ENCODE measurements around the gene EML4. TPM values are rescaled to one million over a fixed set of nuclear protein-coding genes. Genes with fewer than 3 reads are reported as not detected.

The EML4 gene
- polyA plus RNA-seq, 1 of the 3 experiments (the other 2 are of a cell fraction) = 35.0 TPM

DNA sequence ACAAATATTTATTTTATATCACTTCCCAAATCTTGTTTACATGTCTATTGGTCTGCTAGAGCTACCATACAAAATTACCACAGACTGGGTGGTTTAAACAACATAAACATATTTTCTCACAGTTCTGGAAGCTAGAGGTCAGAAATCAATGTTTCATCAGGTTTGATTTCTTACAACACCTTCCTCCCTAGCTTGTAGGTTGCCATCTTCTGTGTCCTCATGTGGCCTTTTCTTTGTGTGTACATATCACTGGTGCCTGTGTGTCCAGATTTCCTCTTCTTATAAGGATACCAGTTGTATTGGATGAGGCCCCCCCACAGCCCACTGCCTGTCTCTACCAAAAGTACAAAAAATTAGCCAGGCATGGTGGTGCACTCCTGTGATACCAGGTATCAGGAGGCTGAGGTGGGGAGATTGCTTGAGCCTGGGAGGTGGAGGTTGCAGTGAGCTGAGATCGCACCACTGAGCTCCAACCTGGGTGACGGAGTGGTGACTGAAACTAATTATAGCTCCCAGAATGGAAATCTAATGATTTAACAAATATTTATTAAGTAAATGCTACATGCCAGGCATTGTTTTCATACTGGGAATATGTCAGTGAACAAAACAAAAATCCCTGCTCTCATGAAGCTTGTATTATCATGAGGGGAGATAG, 13.6 kb downstream of the EML4 start:
- Histone ChIP-seq H2AFZ (ENCODE audit: low read depth) (no peak overlapping the region), H3K4me2 (no peak overlapping the region), H3F3A (replicated peaks; ENCODE audit: insufficient read depth) (peaks cover 15% of the 10 kb centered on the region), H3K27me3 (ENCODE audit: insufficient read depth) (no peaks in the 10 kb centered on the region), H3K36me3 (replicated peaks in 1 of 2; ENCODE audit: control insufficient read depth in 1 of 2, insufficient read depth in 2 of 2, low read length in 1 of 2) (peaks cover 0 to 3% of the 10 kb centered on the region in 2 experiments), H3K9me3 (no peaks in the 10 kb centered on the region), H3K9me2 (no peaks in the 10 kb centered on the region), H3K27ac (ENCODE audit: low read depth in 2 of 2, low read length in 1 of 2) (no peak overlapping the region; a peak in 2 of 4 replicates), H3K4me3 (ENCODE audit: low read depth in 2 of 2, low read length in 1 of 2) (no peak overlapping the region), H3K79me2 (ENCODE audit: insufficient read depth) (peaks cover 91% of the 10 kb centered on the region), H4K20me1 (ENCODE audit: insufficient read depth) (peaks cover 23% of the 10 kb centered on the region; the same call in 1 of the 2 replicates), H3K4me1 (ENCODE audit: control insufficient read depth in 1 of 2, insufficient read depth in 2 of 2, low read depth in 1 of 2, low read length in 1 of 2) (peaks cover 17 to 20% of the 10 kb centered on the region in 2 experiments; a peak in 3 of 4 replicates), H3K9ac (no peak overlapping the region)
- DNase-seq = no peak
- ChIA-PET CTCF (interaction anchor here (0.6 to 2.1 kb wide), 12 partner anchors 9 to 313 kb away, joined by 3 to 7 read pairs (median 3); no protein-coding TSS in a partner anchor), POLR2A (no interaction called here)
- TF ChIP-seq, protein P1, sequence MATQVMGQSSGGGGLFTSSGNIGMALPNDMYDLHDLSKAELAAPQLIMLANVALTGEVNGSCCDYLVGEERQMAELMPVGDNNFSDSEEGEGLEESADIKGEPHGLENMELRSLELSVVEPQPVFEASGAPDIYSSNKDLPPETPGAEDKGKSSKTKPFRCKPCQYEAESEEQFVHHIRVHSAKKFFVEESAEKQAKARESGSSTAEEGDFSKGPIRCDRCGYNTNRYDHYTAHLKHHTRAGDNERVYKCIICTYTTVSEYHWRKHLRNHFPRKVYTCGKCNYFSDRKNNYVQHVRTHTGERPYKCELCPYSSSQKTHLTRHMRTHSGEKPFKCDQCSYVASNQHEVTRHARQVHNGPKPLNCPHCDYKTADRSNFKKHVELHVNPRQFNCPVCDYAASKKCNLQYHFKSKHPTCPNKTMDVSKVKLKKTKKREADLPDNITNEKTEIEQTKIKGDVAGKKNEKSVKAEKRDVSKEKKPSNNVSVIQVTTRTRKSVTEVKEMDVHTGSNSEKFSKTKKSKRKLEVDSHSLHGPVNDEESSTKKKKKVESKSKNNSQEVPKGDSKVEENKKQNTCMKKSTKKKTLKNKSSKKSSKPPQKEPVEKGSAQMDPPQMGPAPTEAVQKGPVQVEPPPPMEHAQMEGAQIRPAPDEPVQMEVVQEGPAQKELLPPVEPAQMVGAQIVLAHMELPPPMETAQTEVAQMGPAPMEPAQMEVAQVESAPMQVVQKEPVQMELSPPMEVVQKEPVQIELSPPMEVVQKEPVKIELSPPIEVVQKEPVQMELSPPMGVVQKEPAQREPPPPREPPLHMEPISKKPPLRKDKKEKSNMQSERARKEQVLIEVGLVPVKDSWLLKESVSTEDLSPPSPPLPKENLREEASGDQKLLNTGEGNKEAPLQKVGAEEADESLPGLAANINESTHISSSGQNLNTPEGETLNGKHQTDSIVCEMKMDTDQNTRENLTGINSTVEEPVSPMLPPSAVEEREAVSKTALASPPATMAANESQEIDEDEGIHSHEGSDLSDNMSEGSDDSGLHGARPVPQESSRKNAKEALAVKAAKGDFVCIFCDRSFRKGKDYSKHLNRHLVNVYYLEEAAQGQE (IDR thresholded peaks at IDR 0.05; ENCODE audit: low read depth, low read length) = no peak
- TF ChIP-seq RAD21 (IDR thresholded peaks at IDR 0.05; ENCODE audit: low read length) = no peak
- WGBS (ENCODE audit: low lambda C conversion rate) = 90% methylated on average over 2 of the region's 2 CpGs

- CTCF ChIA-PET = interaction anchor here (0.8 to 2.1 kb wide), 7 partner anchors 10 to 145 kb away, joined by 3 to 7 read pairs (median 5); no protein-coding TSS in a partner anchor
- Histone ChIP-seq H3K4me3 (ENCODE audit: low read depth in 2 of 2, low read length in 1 of 2) (no peak overlapping the region), H3K36me3 (replicated peaks in 1 of 2; ENCODE audit: control insufficient read depth in 1 of 2, insufficient read depth in 2 of 2, low read length in 1 of 2) (peaks cover 0 to 3% of the 10 kb centered on the region in 2 experiments), H3K27me3 (ENCODE audit: insufficient read depth) (no peaks in the 10 kb centered on the region), H3F3A (replicated peaks; ENCODE audit: insufficient read depth) (peaks cover 15% of the 10 kb centered on the region), H3K27ac (ENCODE audit: low read depth in 2 of 2, low read length in 1 of 2) (no peak overlapping the region; a peak in 1 of 4 replicates), H3K4me2 (no peak overlapping the region), H3K9me2 (no peaks in the 10 kb centered on the region), H3K9me3 (no peaks in the 10 kb centered on the region), H4K20me1 (ENCODE audit: insufficient read depth) (peaks cover 16% of the 10 kb centered on the region; the same call in 1 of the 2 replicates), H3K4me1 (ENCODE audit: control insufficient read depth in 1 of 2, insufficient read depth in 2 of 2, low read depth in 1 of 2, low read length in 1 of 2) (peaks cover 17 to 20% of the 10 kb centered on the region in 2 experiments; a peak in 3 of 4 replicates), H3K79me2 (ENCODE audit: insufficient read depth) (peaks cover 91% of the 10 kb centered on the region), H3K9ac (no peak overlapping the region), H2AFZ (ENCODE audit: low read depth) (no peak overlapping the region)
- TF ChIP-seq RFX5 (IDR thresholded peaks at IDR 0.05; ENCODE audit: low read length) (no peak), USF1 (IDR thresholded peaks at IDR 0.05; ENCODE audit: borderline replicate concordance, low read depth) (no peak), SIN3A (IDR thresholded peaks at IDR 0.05; ENCODE audit: borderline replicate concordance, low read depth, low read length) (no peak)
- WGBS (ENCODE audit: low lambda C conversion rate) = 89% methylated on average over 1 of the region's 1 CpG
- no peak for DNase-seq
- POLR2A ChIA-PET = no interaction called here
Measured at GRCh38 chr2:42183775-42184174, 14.6 kb downstream of the EML4 start.

All from SK-N-SH (cell line).